ENCODE data around the gene SOX11.

DNA sequence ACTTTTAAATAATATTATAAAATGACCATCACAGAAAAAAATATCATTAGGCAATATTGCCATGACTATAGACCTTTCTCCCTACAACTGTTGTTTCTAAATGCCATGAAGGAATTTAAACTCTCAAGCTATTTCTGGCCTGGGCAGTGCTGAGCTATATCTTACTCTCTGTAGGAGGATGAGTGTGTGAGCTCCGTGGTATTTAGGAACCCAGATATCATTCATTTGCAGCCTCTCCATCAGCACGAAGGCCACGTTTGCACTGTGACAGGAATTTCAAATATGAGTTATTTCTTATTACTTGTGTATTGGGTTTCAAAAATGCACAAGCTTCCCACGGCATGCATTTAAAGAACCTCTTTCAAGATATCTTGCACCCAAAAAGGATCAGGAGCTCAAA is 35.0 kb upstream of the SOX11 start:
- no peak for TF ChIP-seq EZH2 (IDR thresholded peaks at IDR 0.05; ENCODE audit: insufficient read depth, low read length)
- TF ChIP-seq, protein P1, sequence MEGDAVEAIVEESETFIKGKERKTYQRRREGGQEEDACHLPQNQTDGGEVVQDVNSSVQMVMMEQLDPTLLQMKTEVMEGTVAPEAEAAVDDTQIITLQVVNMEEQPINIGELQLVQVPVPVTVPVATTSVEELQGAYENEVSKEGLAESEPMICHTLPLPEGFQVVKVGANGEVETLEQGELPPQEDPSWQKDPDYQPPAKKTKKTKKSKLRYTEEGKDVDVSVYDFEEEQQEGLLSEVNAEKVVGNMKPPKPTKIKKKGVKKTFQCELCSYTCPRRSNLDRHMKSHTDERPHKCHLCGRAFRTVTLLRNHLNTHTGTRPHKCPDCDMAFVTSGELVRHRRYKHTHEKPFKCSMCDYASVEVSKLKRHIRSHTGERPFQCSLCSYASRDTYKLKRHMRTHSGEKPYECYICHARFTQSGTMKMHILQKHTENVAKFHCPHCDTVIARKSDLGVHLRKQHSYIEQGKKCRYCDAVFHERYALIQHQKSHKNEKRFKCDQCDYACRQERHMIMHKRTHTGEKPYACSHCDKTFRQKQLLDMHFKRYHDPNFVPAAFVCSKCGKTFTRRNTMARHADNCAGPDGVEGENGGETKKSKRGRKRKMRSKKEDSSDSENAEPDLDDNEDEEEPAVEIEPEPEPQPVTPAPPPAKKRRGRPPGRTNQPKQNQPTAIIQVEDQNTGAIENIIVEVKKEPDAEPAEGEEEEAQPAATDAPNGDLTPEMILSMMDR (IDR thresholded peaks at IDR 0.05; ENCODE audit: insufficient read depth, low read depth, low read length) = no peak
